Keratinocyte (primary cell): Measurements from ENCODE around the gene ARFRP1. TPM values are rescaled to one million over a fixed set of nuclear protein-coding genes. Genes with fewer than 3 reads are reported as not detected.

Experiments used
- DNase-seq: peaks from one replicate; pipeline ENCODE4 v3.0.0-alpha.2; 2011; ENCODE audit warnings: low read depth, missing footprints, low spot score
- FAIRE-seq: peaks from 2 replicates; lab custom pipeline; 2011; peaks lifted over from hg19 to GRCh38; lab: Jason Lieb, UNC
- H2AFZ ChIP-seq: 2 replicates; pipeline ENCODE4 v1.6.0; 2012; ENCODE audit warnings: low read length, control low read depth, inconsistent platforms; ENCODE audit not compliant: control insufficient read depth
- H3K27ac ChIP-seq: 2 replicates; pipeline ENCODE4 v1.5.1; 2011; ENCODE audit warnings: low read length; ENCODE audit not compliant: control insufficient read depth, insufficient read depth
- H3K27me3 ChIP-seq: 3 replicates; pipeline ENCODE4 v1.6.0; 2011; ENCODE audit warnings: low read length; ENCODE audit not compliant: control insufficient read depth, insufficient read depth; ENCODE audit errors: extremely low read depth
- H3K36me3 ChIP-seq, 2 experiments: 2 replicates in 1 of 2; 3 replicates in 1 of 2; pipeline ENCODE4 v1.5.1; 2011; ENCODE audit warnings: low read length in 2 of 2, mild to moderate bottlenecking in 1 of 2; ENCODE audit not compliant: control insufficient read depth in 2 of 2, insufficient read depth in 2 of 2; ENCODE audit errors: extremely low read depth in 1 of 2
- H3K4me1 ChIP-seq: 3 replicates; pipeline ENCODE4 v1.5.1; 2011; ENCODE audit warnings: low read length; ENCODE audit not compliant: control insufficient read depth, insufficient read depth; ENCODE audit errors: extremely low read depth
- H3K4me2 ChIP-seq: 3 replicates; pipeline ENCODE4 v1.6.0; 2011; ENCODE audit warnings: low read depth, low read length; ENCODE audit not compliant: control insufficient read depth, insufficient read depth; ENCODE audit errors: extremely low read depth
- H3K4me3 ChIP-seq, 3 experiments: fragments of 200-600 bp in 1 of 3; sonication (generic) in 1 of 3; 2 replicates in 2 of 3; 3 replicates in 1 of 3; pipeline ENCODE4 v1.5.1; 2011 to 2016; ENCODE audit warnings: low read length in 3 of 3, mild to moderate bottlenecking in 3 of 3, control low read depth in 2 of 3, inconsistent platforms in 1 of 3, low read depth in 1 of 3, mixed read lengths in 1 of 3, mixed run types in 1 of 3, moderate library complexity in 1 of 3; ENCODE audit not compliant: control insufficient read depth in 2 of 3, insufficient read depth in 2 of 3; ENCODE audit errors: extremely low read depth in 1 of 3
- H3K79me2 ChIP-seq: 2 replicates; pipeline ENCODE4 v1.6.0; 2012; ENCODE audit warnings: low read length; ENCODE audit not compliant: control insufficient read depth, insufficient read depth
- H3K9ac ChIP-seq: 3 replicates; pipeline ENCODE4 v1.6.0; 2011; ENCODE audit warnings: low read length; ENCODE audit not compliant: control insufficient read depth, insufficient read depth; ENCODE audit errors: extremely low read depth
- H3K9me1 ChIP-seq: 3 replicates; pipeline ENCODE4 v1.6.0; 2011; ENCODE audit warnings: low read length; ENCODE audit not compliant: control insufficient read depth, insufficient read depth; ENCODE audit errors: extremely low read depth
- H3K9me3 ChIP-seq: 2 replicates; pipeline ENCODE4 v1.5.1; 2012; ENCODE audit warnings: low read depth, low read length; ENCODE audit not compliant: control insufficient read depth
- H4K20me1 ChIP-seq: 3 replicates; pipeline ENCODE4 v1.6.0; 2011; ENCODE audit warnings: low read length; ENCODE audit not compliant: control insufficient read depth, insufficient read depth; ENCODE audit errors: extremely low read depth
- EZH2 ChIP-seq: IDR thresholded peaks from one replicate; pipeline ENCODE4 v1.6.1; 2012; ENCODE audit warnings: inconsistent platforms, mild to moderate bottlenecking, low read length, moderate library complexity
- dilution Hi-C: fragments of 300-500 bp; cut with MboI; formaldehyde crosslinking; loops from one replicate; pipeline ENCODE4 v1.7.0; 2020; ENCODE audit warnings: low sequenced_read_pairs; ENCODE audit not compliant: extremely low pct_ligation_motif_present
- polyA plus RNA-seq, 5 experiments: library from polyadenylated mRNA; depleted of rRNA in 3 of 5; stranded (reverse) in 3 of 5; stranded (forward) in 1 of 5; unstranded in 1 of 5; fragments of >200 nt; gene quantifications; 1 replicate in 1 of 5; 2 replicates in 3 of 5; 3 replicates in 1 of 5; pipeline versions ENCODE4 v1.2.1 to v1.2.3, GENCODE V29; 2011 to 2012; ENCODE audit warnings: missing spikeins in 2 of 5, low read depth in 1 of 5, low replicate concordance in 1 of 5
- TF ChIP-seq, protein P1 (sequence below), 3 experiments: IDR thresholded peaks in 1 of 3; conservative IDR thresholded peaks in 1 of 3; optimal IDR thresholded peaks in 1 of 3; 2 replicates in 2 of 3; 3 replicates in 1 of 3; pipeline versions ENCODE3 to v1.5.1; 2011; ENCODE audit warnings: low read length in 3 of 3, mild to moderate bottlenecking in 3 of 3, moderate library complexity in 2 of 3, control low read depth in 1 of 3, inconsistent platforms in 1 of 3; ENCODE audit not compliant: insufficient read depth in 2 of 3; ENCODE audit errors: extremely low read depth in 1 of 3

The ARFRP1 gene
- polyA plus RNA-seq, 1 donor (not counting 4 experiments of a cell fraction or from before 2014, with no cell fraction given) = 30.4 TPM

DNA sequence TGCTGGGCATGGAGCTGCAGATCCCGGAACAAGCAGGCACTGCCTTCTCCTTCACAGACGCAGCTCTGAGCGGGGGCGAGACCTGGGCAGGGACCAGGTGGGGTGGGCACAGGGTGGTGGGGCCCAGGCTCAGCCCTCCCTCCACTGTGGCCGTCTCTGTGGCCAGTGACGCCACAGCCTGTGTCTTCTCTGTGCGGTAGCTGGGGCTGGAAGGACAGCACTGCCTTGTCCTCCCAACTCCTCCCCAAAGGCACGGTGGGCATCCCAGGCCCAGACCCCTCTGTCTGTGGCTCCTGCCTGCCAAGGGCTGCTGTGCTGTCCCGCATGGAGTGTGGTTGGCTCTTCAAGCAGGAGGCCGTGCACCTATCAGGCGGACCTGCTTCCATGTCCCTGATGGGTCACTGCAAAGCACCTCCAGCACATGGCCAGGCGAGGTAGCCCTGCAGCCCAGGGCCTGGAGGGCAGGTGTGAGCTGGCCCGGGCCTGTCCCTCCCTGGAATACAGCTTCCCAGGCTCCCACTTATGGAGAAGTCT is 26.1 kb downstream of the ARFRP1 start:
- Histone ChIP-seq H2AFZ (no peak overlapping the region), H4K20me1 (no peaks in the 10 kb centered on the region), H3K4me2 (peak overlapping the region; percentile 61), H3K9ac (no peak overlapping the region), H3K4me3 (peak overlapping the region in 1 of 3 experiments; percentile 40), H3K9me3 (no peaks in the 10 kb centered on the region), H3K79me2 (no peaks in the 10 kb centered on the region), H3K36me3 (peaks cover 6 to 12% of the 10 kb centered on the region in 2 experiments), H3K4me1 (peaks cover 25% of the 10 kb centered on the region), H3K9me1 (no peaks in the 10 kb centered on the region), H3K27ac (peak overlapping the region; percentile 57), H3K27me3 (no peaks in the 10 kb centered on the region)
- FAIRE-seq = no peak
- TF ChIP-seq, protein P1, sequence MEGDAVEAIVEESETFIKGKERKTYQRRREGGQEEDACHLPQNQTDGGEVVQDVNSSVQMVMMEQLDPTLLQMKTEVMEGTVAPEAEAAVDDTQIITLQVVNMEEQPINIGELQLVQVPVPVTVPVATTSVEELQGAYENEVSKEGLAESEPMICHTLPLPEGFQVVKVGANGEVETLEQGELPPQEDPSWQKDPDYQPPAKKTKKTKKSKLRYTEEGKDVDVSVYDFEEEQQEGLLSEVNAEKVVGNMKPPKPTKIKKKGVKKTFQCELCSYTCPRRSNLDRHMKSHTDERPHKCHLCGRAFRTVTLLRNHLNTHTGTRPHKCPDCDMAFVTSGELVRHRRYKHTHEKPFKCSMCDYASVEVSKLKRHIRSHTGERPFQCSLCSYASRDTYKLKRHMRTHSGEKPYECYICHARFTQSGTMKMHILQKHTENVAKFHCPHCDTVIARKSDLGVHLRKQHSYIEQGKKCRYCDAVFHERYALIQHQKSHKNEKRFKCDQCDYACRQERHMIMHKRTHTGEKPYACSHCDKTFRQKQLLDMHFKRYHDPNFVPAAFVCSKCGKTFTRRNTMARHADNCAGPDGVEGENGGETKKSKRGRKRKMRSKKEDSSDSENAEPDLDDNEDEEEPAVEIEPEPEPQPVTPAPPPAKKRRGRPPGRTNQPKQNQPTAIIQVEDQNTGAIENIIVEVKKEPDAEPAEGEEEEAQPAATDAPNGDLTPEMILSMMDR (optimal IDR thresholded peaks at IDR 0.05 in 1 of 3, IDR thresholded peaks at IDR 0.05 in 1 of 3, conservative IDR thresholded peaks at IDR 0.05 in 1 of 3; ENCODE audit: extremely low read depth in 1 of 3, insufficient read depth in 2 of 3, low read length in 3 of 3) = no peak
- no peak for TF ChIP-seq EZH2
- dilution Hi-C loops = no loop called here
- no peak for DNase-seq

GRCh38 chr20:63680857-63681608 is 26.7 kb downstream of the ARFRP1 start:
- TF ChIP-seq EZH2 = no peak
- TF ChIP-seq, protein P1 (optimal IDR thresholded peaks at IDR 0.05 in 1 of 3, IDR thresholded peaks at IDR 0.05 in 1 of 3, conservative IDR thresholded peaks at IDR 0.05 in 1 of 3; ENCODE audit: extremely low read depth in 1 of 3, insufficient read depth in 2 of 3, low read length in 3 of 3) = no peak
- Histone ChIP-seq H3K4me1 (peaks cover 21% of the 10 kb centered on the region), H3K79me2 (no peaks in the 10 kb centered on the region), H3K4me2 (no peak overlapping the region), H3K9ac (no peak overlapping the region), H3K9me1 (no peaks in the 10 kb centered on the region), H3K27me3 (no peaks in the 10 kb centered on the region), H4K20me1 (no peaks in the 10 kb centered on the region), H3K9me3 (no peaks in the 10 kb centered on the region), H3K36me3 (peaks cover 8 to 16% of the 10 kb centered on the region in 2 experiments), H3K27ac (no peak overlapping the region), H3K4me3 (no peak overlapping the region), H2AFZ (no peak overlapping the region)
- FAIRE-seq (no peak), DNase-seq (no peak)
- dilution Hi-C loops = no loop called here
